GM12864 (cell line): Measurements from ENCODE around the gene PLCB3.

Source experiments
- DNase-seq: peaks from one replicate; pipeline ENCODE4 v3.0.0-alpha.2; 2011; ENCODE audit warnings: low read depth
- H3K4me3 ChIP-seq: 2 replicates; pipeline ENCODE4 v1.5.1; 2011; ENCODE audit warnings: mild to moderate bottlenecking, low read depth, low read length, control low read depth
- CTCF ChIP-seq: IDR thresholded peaks from 2 replicates; pipeline ENCODE4 v1.5.1; 2011; ENCODE audit warnings: low read depth, mild to moderate bottlenecking, moderate library complexity, low read length, control low read depth, inconsistent platforms; ENCODE audit errors: missing control alignments

Gene PLCB3

GRCh38 chr11:64287676-64288352, 36.5 kb downstream of the PLCB3 start:
- no peak for TF ChIP-seq CTCF
- H3K4me3 ChIP-seq, result no peak overlapping the region
- DNase-seq, result no peak

- no peak for TF ChIP-seq CTCF
- no peak overlapping the region for H3K4me3 ChIP-seq
- no peak for DNase-seq
Observed at GRCh38 chr11:64288353-64288750, 37.0 kb downstream of the PLCB3 start.

- no peak for DNase-seq
- H3K4me3 ChIP-seq, result no peak overlapping the region
- no peak for TF ChIP-seq CTCF
Observed at GRCh38 chr11:64289002-64289564, 37.8 kb downstream of the PLCB3 start.

- no peak for DNase-seq
- TF ChIP-seq CTCF, result no peak
- H3K4me3 ChIP-seq, result no peak overlapping the region
Observed at GRCh38 chr11:64290352-64291261, 39.3 kb downstream of the PLCB3 start.

GRCh38 chr11:64291262-64291751, 40.0 kb downstream of the PLCB3 start, which contains the start of gene KCNK4:
TSS of gene KCNK4 (plus strand) at chr11:64291302. CDS start at chr11:64293019, 1,717 bp downstream.
- DNase-seq, result no peak
- H3K4me3 ChIP-seq, result no peak within 1 kb of the TSS; the same call in 1 of the 2 replicates
- TF ChIP-seq CTCF, result no peak

- H3K4me3 ChIP-seq, result no peak overlapping the region; the same call in 1 of the 2 replicates
- DNase-seq, result no peak
- TF ChIP-seq CTCF, result no peak
Observed at GRCh38 chr11:64291752-64292459, 40.6 kb downstream of the PLCB3 start.
